GM12878 (cell line): Measurements from ENCODE around the gene UNK. TPM values are rescaled to one million over a fixed set of nuclear protein-coding genes. Genes with fewer than 3 reads are reported as not detected.

ENCODE experiments used
- ATAC-seq: fragments of 200-7000 bp; cut with Tn5 transposase; 3 replicates; pipeline ENCODE4 v1.9.1; 2020; ENCODE audit warnings: mild to moderate bottlenecking, moderate library complexity
- BruUV-seq: library from RNA; stranded (reverse); fragments of 400-500 nt; replicated peaks from 2 replicates; lab custom pipeline; 2021; lab: Mats Ljungman, UMichigan
- CTCF ChIA-PET: fragments of 300-600 bp; sonication (Branson Sonifier 250); formaldehyde crosslinking; extraction: SDS; loops from one replicate; lab custom pipeline; 2021; ENCODE audit warnings: inconsistent platforms; lab: Yijun Ruan, JAX
- POLR2A ChIA-PET: fragments of 350-600 bp; formaldehyde crosslinking; extraction: SDS; loops from one replicate; lab custom pipeline; 2021; ENCODE audit warnings: inconsistent platforms; lab: Charles Lee
- RAD21 ChIA-PET: fragments of 300-600 bp; sonication (Branson Sonifier 250); formaldehyde crosslinking; loops from one replicate; lab custom pipeline; 2023; ENCODE audit warnings: antibody characterized with exemption; ENCODE audit not compliant: unreplicated experiment; lab: Charles Lee
- SMC1A ChIA-PET: fragments of 300-600 bp; sonication (Branson Sonifier 250); formaldehyde crosslinking; loops from one replicate; lab custom pipeline; 2023; ENCODE audit not compliant: unreplicated experiment, uncharacterized antibody; lab: Charles Lee
- DNase-seq: peaks from one replicate; pipeline ENCODE4 v3.0.0-alpha.2; 2011; ENCODE audit warnings: low read depth, low spot score
- FAIRE-seq: peaks from 3 replicates; lab custom pipeline; 2011; peaks lifted over from hg19 to GRCh38; lab: Jason Lieb, UNC
- H2AFZ ChIP-seq: 2 replicates; pipeline ENCODE4 v1.6.0; 2011; ENCODE audit warnings: low read depth, low read length, control low read depth; ENCODE audit not compliant: control insufficient read depth
- H3K27ac ChIP-seq: 2 replicates; pipeline ENCODE4 v1.5.1; 2011; ENCODE audit warnings: control low read depth; ENCODE audit not compliant: control insufficient read depth, insufficient read depth
- H3K27me3 ChIP-seq, 2 experiments: replicated peaks in 1 of 2; 2 replicates each; pipeline versions ENCODE4 v1.6.0 to v1.6.1; 2011; ENCODE audit warnings: low read length in 1 of 2; ENCODE audit not compliant: control insufficient read depth in 2 of 2, insufficient read depth in 2 of 2
- H3K36me3 ChIP-seq, 2 experiments: 2 replicates each; pipeline ENCODE4 v1.5.1; 2011; ENCODE audit warnings: low read length in 1 of 2; ENCODE audit not compliant: control insufficient read depth in 2 of 2, insufficient read depth in 2 of 2
- H3K4me1 ChIP-seq: 2 replicates; pipeline ENCODE4 v1.6.1; 2011; ENCODE audit warnings: mild to moderate bottlenecking, low read length, moderate library complexity, mixed read lengths; ENCODE audit not compliant: control insufficient read depth, insufficient read depth
- H3K4me2 ChIP-seq: 2 replicates; pipeline ENCODE4 v1.6.0; 2011; ENCODE audit warnings: control low read depth; ENCODE audit not compliant: control insufficient read depth, insufficient read depth
- H3K4me3 ChIP-seq: fragments of 200-600 bp; sonication (generic); 2 replicates; pipeline ENCODE4 v1.5.1; 2016
- H3K79me2 ChIP-seq: 2 replicates; pipeline ENCODE4 v1.6.0; 2011; ENCODE audit warnings: low read length; ENCODE audit not compliant: control insufficient read depth, insufficient read depth
- H3K9ac ChIP-seq: 2 replicates; pipeline ENCODE4 v1.8.0; 2011; ENCODE audit warnings: low read length, control low read depth, mixed read lengths; ENCODE audit not compliant: control insufficient read depth, insufficient read depth
- H3K9me3 ChIP-seq: replicated peaks from 3 replicates; pipeline ENCODE4 v1.5.1; 2011; ENCODE audit warnings: mild to moderate bottlenecking, low read length; ENCODE audit not compliant: control insufficient read depth, insufficient read depth
- H4K20me1 ChIP-seq: 2 replicates; pipeline ENCODE4 v1.6.0; 2011; ENCODE audit not compliant: control insufficient read depth, insufficient read depth
- CREM ChIP-seq: IDR thresholded peaks from 2 replicates; pipeline ENCODE4 v1.6.1; 2014; ENCODE audit warnings: antibody characterized with exemption, low read depth
- HSF1 ChIP-seq: fragments of 150-350 bp; IDR thresholded peaks from 2 replicates; pipeline ENCODE4 v1.6.1; 2014; ENCODE audit warnings: mild to moderate bottlenecking, low read depth, low read length
- IKZF2 ChIP-seq, 2 experiments: fragments of 450-650 bp; IDR thresholded peaks; 2 replicates each; pipeline ENCODE4 v1.6.1; 2017; ENCODE audit warnings: mild to moderate bottlenecking in 2 of 2, moderate library complexity in 2 of 2
- JUNB ChIP-seq: IDR thresholded peaks from 2 replicates; pipeline ENCODE4 v1.6.1; 2016; ENCODE audit warnings: antibody characterized with exemption, mild to moderate bottlenecking
- KDM1A ChIP-seq: fragments of 200-600 bp; sonication (generic); IDR thresholded peaks from 2 replicates; pipeline ENCODE4 v1.6.1; 2016; ENCODE audit warnings: borderline replicate concordance
- KLF5 ChIP-seq: fragments of 450-650 bp; IDR thresholded peaks from 2 replicates; pipeline ENCODE4 v1.6.1; 2014; ENCODE audit warnings: mild to moderate bottlenecking; ENCODE audit not compliant: partially characterized antibody
- POLR2AphosphoS2 ChIP-seq: IDR thresholded peaks from 2 replicates; pipeline ENCODE4 v1.6.1; 2011; ENCODE audit warnings: low read depth, mild to moderate bottlenecking, low read length, improper control_type of control experiment, moderate library complexity
- RFX5 ChIP-seq: IDR thresholded peaks from 2 replicates; pipeline ENCODE4 v1.6.1; 2011; ENCODE audit warnings: low read depth, low read length, improper control_type of control experiment
- TCF7 ChIP-seq: IDR thresholded peaks from 2 replicates; pipeline ENCODE4 v1.6.1; 2014; ENCODE audit warnings: antibody characterized with exemption, borderline replicate concordance
- ZNF687 ChIP-seq: fragments of 450-650 bp; IDR thresholded peaks from 2 replicates; pipeline ENCODE4 v1.6.1; 2017; ENCODE audit warnings: mild to moderate bottlenecking, moderate library complexity
- WGBS: methylation state at CpG from one replicate; pipeline ENCODE4 v1.1.6; 2016; ENCODE audit warnings: low lambda C conversion rate; ENCODE audit not compliant: insufficient replicate concordance, insufficient coverage; ENCODE audit errors: missing lambda C conversion rate; 5-methylcytosine and 5-hydroxymethylcytosine counted together
- in situ Hi-C: fragments of 300-500 bp; cut with MboI; formaldehyde crosslinking; loops from 9 replicates; pipeline ENCODE4 v1.14.3; 2018; ENCODE audit warnings: mixed read lengths
- intact Hi-C: fragments of 100-400 bp; cut with micrococcal nuclease; formaldehyde crosslinking; loops from one replicate; pipeline ENCODE4 v1.14.2; 2022; ENCODE audit not compliant: unreplicated experiment
- polyA plus RNA-seq, 11 experiments: library from polyadenylated mRNA; depleted of rRNA in 4 of 11; unstranded in 6 of 11; stranded (reverse) in 5 of 11; fragments of >200 nt; fragmentation: Nextera tagmentation in 4 of 11; fragmentation: Illumina TruSeq in 1 of 11; extraction: Ambion mirVana in 4 of 11; extraction: Trizol in 1 of 11; gene quantifications; 1 replicate in 1 of 11; 2 replicates in 10 of 11; pipeline versions ENCODE4 v1.2.1 to v1.2.3, GENCODE V29; 2011 to 2016; ENCODE audit warnings: inconsistent platforms in 2 of 11, missing spikeins in 2 of 11, low read depth in 1 of 11
- total RNA-seq, 4 experiments: library from RNA; depleted of rRNA in 3 of 4; stranded (reverse); fragments of >200 nt in 3 of 4; fragmentation: Illumina TruSeq in 1 of 4; extraction: Trizol in 1 of 4; gene quantifications; 2 replicates each; pipeline versions ENCODE4 v1.2.1 to v1.2.3, GENCODE V29; 2013 to 2021

The UNK gene
- total and polyA plus RNA-seq, 10 of the 15 experiments (the other 5 are each of a cell fraction or from before 2014, with no cell fraction given), result 8.9 to 34.5 (median 27.3) TPM

DNA sequence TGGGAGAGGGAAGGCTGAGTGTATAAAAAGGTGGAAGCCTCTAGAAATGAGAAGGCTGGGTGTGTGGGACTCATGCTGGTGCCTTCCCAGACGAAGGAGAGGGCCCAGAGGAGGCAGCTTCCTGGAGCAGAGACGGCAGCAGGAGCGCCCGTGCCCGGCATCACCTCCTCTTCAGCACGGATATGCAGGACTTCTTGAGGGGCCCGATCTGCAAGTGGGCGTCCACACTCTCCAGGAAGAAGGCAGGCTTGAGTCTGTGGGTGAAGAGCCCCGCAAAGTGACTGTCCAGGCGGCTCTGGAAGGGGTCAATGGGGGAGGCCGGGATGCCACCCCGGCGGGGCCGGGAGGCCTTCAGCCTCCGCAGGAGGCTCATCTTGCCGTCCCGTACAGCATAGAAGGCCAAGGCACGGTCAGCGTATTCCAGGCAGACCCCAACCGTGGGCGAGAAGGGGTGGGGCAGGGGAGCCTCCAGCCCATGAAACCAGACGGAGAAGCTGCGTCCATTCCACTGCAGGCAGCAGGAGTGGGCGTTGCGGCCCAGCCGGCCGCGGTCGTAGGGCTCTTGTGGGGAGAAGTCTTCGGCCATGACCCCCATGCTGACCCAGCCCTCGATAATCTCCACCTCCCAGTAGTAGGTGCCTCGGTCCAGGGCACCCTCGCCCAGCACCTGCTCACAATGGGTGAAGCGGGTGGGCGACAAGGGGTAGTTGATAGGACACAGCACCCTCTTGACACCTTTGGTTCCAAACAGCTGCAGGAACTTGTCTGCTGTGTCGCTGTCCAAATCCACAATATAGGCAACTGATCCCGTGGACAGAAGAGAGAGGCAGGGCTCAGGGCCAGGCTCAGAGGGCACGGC is 89.9 kb downstream of the UNK start:
- FAIRE-seq, result no peak
- intact Hi-C loops, result no loop called here
- WGBS, result 93% methylated on average over 37 of the region's 38 CpGs

More for the DNA sequence above, 89.9 kb downstream of the UNK start:
- H3K4me2 ChIP-seq, result no peak overlapping the region
- ChIA-PET POLR2A (interaction anchor here (0.6 to 3.7 kb wide), 3 partner anchors 16 to 390 kb away, joined by 5 to 27 read pairs (median 5); no protein-coding TSS in a partner anchor), RAD21 (interaction anchor here (1.2 to 1.7 kb wide), 3 partner anchors 19 to 1500 kb away, joined by 3 to 8 read pairs (median 7); partner anchors contain the start of genes GALK1 and WBP2), CTCF (interaction anchor here (0.7 to 7.9 kb wide), 6 partner anchors 15 to 134 kb away, joined by 3 to 81 read pairs (median 4); partner anchors contain the start of genes GALK1, TRIM65 and WBP2), SMC1A (interaction anchor here (1.1 to 1.9 kb wide), 3 partner anchors 13 to 30 kb away, joined by 4 to 8 read pairs (median 6); partner anchors contain the start of gene UNC13D)
- H3K4me3 ChIP-seq, result no peak overlapping the region
- H3K79me2 ChIP-seq, result no peaks in the 10 kb centered on the region
- H3K36me3 ChIP-seq, result no peaks in the 10 kb centered on the region
- no peak overlapping the region for H2AFZ ChIP-seq
- H3K9ac ChIP-seq, result no peak overlapping the region
- BruUV-seq, result no TSS peak
- in situ Hi-C loops, result no loop called here
- TF ChIP-seq JUNB, result no peak
- TF ChIP-seq HSF1, result no peak
- no peak for TF ChIP-seq ZNF687
- TF ChIP-seq CREM, result no peak
- TF ChIP-seq TCF7, result no peak
- no peak for TF ChIP-seq RFX5
- no peak for TF ChIP-seq KDM1A
- TF ChIP-seq KLF5, result no peak
- no peak for TF ChIP-seq POLR2AphosphoS2
- no peak for TF ChIP-seq IKZF2 (IDR thresholded peaks at IDR 0.05)
- peaks cover 25% of the 10 kb centered on the region for H3K4me1 ChIP-seq
- peaks cover 2% of the 10 kb centered on the region in 2 experiments; a peak in 3 of 4 replicates for H3K27me3 ChIP-seq
- DNase-seq (no peak), ATAC-seq (no peak)
- H3K27ac ChIP-seq, result no peak overlapping the region
- no peaks in the 10 kb centered on the region for H4K20me1 ChIP-seq
- no peaks in the 10 kb centered on the region for H3K9me3 ChIP-seq
